WTC11 (cell line): ENCODE results near the gene GAPT. TPM values are rescaled to one million over a fixed set of nuclear protein-coding genes. Genes with fewer than 3 reads are reported as not detected.

Source experiments
- ATAC-seq: fragments of 200-7000 bp; cut with Tn5 transposase; 2 replicates; pipeline ENCODE4 v1.10.0; 2021; ENCODE audit warnings: mild to moderate bottlenecking, moderate library complexity
- CTCF ChIA-PET: fragments of 300-600 bp; sonication (Branson Sonifier 250); formaldehyde crosslinking; loops from one replicate; lab custom pipeline; 2021; ENCODE audit warnings: antibody characterized with exemption; lab: Charles Lee
- POLR2A ChIA-PET: fragments of 350-600 bp; sonication (Branson Sonifier 250); formaldehyde crosslinking; loops from one replicate; lab custom pipeline; 2021; ENCODE audit warnings: antibody characterized with exemption; lab: Charles Lee
- DNase-seq: peaks from one replicate; pipeline ENCODE4 v3.0.0; 2021; ENCODE audit warnings: low spot score
- H3K27ac Mint-ChIP-seq: 2 replicates; pipeline ENCODE4 v1.8.0; 2021; ENCODE audit warnings: mixed read lengths
- H3K27me3 Mint-ChIP-seq: 2 replicates; pipeline ENCODE4 v1.8.0; 2021; ENCODE audit warnings: low read depth, mild to moderate bottlenecking, moderate library complexity, mixed read lengths
- H3K36me3 Mint-ChIP-seq: 2 replicates; pipeline ENCODE4 v1.8.0; 2021; ENCODE audit warnings: mixed read lengths
- H3K4me1 Mint-ChIP-seq: 2 replicates; pipeline ENCODE4 v1.8.0; 2022; ENCODE audit warnings: mixed read lengths
- H3K4me3 Mint-ChIP-seq: 2 replicates; pipeline ENCODE4 v1.8.0; 2021; ENCODE audit warnings: mild to moderate bottlenecking, moderate library complexity, mixed read lengths
- H3K9me3 Mint-ChIP-seq: 2 replicates; pipeline ENCODE4 v1.8.0; 2021; ENCODE audit warnings: mixed read lengths
- E2F4 ChIP-seq: sonication (generic); formaldehyde crosslinking; IDR thresholded peaks from 2 replicates; pipeline ENCODE4 v1.8.1; 2022; ENCODE audit warnings: low read depth, mild to moderate bottlenecking, moderate library complexity, missing genetic modification reagents, borderline replicate concordance
- IRF2 ChIP-seq: sonication (generic); formaldehyde crosslinking; IDR thresholded peaks from 2 replicates; pipeline ENCODE4 v1.8.0; 2022; ENCODE audit warnings: low read depth, missing genetic modification reagents, borderline replicate concordance
- NFATC4 ChIP-seq: fragments of 250-450 bp; sonication (Bioruptor Pico); IDR thresholded peaks from 2 replicates; pipeline ENCODE4 v1.9.0; 2021; ENCODE audit warnings: mild to moderate bottlenecking
- NFE2L1 ChIP-seq: sonication (generic); formaldehyde crosslinking; IDR thresholded peaks from 2 replicates; pipeline ENCODE4 v1.8.1; 2023; ENCODE audit warnings: missing genetic modification reagents
- NR1H2 ChIP-seq: sonication (generic); formaldehyde crosslinking; IDR thresholded peaks from 2 replicates; pipeline ENCODE4 v1.9.0; 2021; ENCODE audit warnings: mild to moderate bottlenecking, moderate library complexity, missing genetic modification reagents
- NR2C2 ChIP-seq: sonication (generic); formaldehyde crosslinking; IDR thresholded peaks from 2 replicates; pipeline ENCODE4 v1.8.0; 2022; ENCODE audit warnings: mild to moderate bottlenecking, missing genetic modification reagents
- RORB ChIP-seq: fragments of 250-450 bp; sonication (Bioruptor Pico); IDR thresholded peaks from 2 replicates; pipeline ENCODE4 v1.9.0; 2021; ENCODE audit warnings: mild to moderate bottlenecking
- SMAD4 ChIP-seq: sonication (generic); formaldehyde crosslinking; IDR thresholded peaks from 2 replicates; pipeline ENCODE4 v1.8.0; 2022; ENCODE audit warnings: mild to moderate bottlenecking, missing genetic modification reagents
- TP53 ChIP-seq: sonication (generic); formaldehyde crosslinking; IDR thresholded peaks from 2 replicates; pipeline ENCODE4 v1.8.1; 2023; ENCODE audit warnings: mild to moderate bottlenecking, missing genetic modification reagents
- ZNF219 ChIP-seq: sonication (generic); formaldehyde crosslinking; IDR thresholded peaks from 2 replicates; pipeline ENCODE4 v1.8.0; 2023; ENCODE audit warnings: missing genetic modification reagents, mild to moderate bottlenecking, borderline replicate concordance
- ZNF232 ChIP-seq: sonication (generic); formaldehyde crosslinking; IDR thresholded peaks from 2 replicates; pipeline ENCODE4 v1.8.0; 2022; ENCODE audit warnings: mild to moderate bottlenecking, missing genetic modification reagents
- ZNF423 ChIP-seq: fragments of 250-450 bp; sonication (Bioruptor Pico); IDR thresholded peaks from 2 replicates; pipeline ENCODE4 v2.1.2; 2022; ENCODE audit warnings: mild to moderate bottlenecking, moderate library complexity
- total RNA-seq: library from RNA; stranded (reverse); gene quantifications from 3 replicates; pipeline ENCODE4 v1.2.3, GENCODE V29; 2021
- TF ChIP-seq, protein P1 (sequence below): sonication (generic); formaldehyde crosslinking; IDR thresholded peaks from 2 replicates; pipeline ENCODE4 v1.8.1; 2022; ENCODE audit warnings: mild to moderate bottlenecking, missing genetic modification reagents, moderate library complexity, borderline replicate concordance
- TF ChIP-seq, protein P2 (sequence below): sonication (generic); formaldehyde crosslinking; IDR thresholded peaks from 2 replicates; pipeline ENCODE4 v1.8.0; 2023; ENCODE audit warnings: missing genetic modification reagents
- TF ChIP-seq, protein P3 (sequence below): sonication (generic); formaldehyde crosslinking; IDR thresholded peaks from 2 replicates; pipeline ENCODE4 v1.8.1; 2023; ENCODE audit warnings: mild to moderate bottlenecking, missing genetic modification reagents
- TF ChIP-seq, protein P4 (sequence below): sonication (generic); formaldehyde crosslinking; IDR thresholded peaks from 2 replicates; pipeline ENCODE4 v1.8.0; 2022; ENCODE audit warnings: mild to moderate bottlenecking, missing genetic modification reagents
- TF ChIP-seq, protein P5 (sequence below): sonication (generic); formaldehyde crosslinking; IDR thresholded peaks from 2 replicates; pipeline ENCODE4 v1.8.0; 2023; ENCODE audit warnings: missing genetic modification reagents, mild to moderate bottlenecking, borderline replicate concordance

GAPT gene
- total RNA-seq, 1 experiment from 2014 or later, result not detected

- Mint-ChIP-seq H3K9me3 (peaks cover 10% of the 10 kb centered on the region), H3K27ac (no peak overlapping the region), H3K4me1 (no peaks in the 10 kb centered on the region), H3K27me3 (no peaks in the 10 kb centered on the region), H3K36me3 (peaks cover 41% of the 10 kb centered on the region), H3K4me3 (no peak overlapping the region)
- no peak for DNase-seq
- CTCF ChIA-PET, result no interaction called here
- ATAC-seq, result no peak
- TF ChIP-seq, protein P1, sequence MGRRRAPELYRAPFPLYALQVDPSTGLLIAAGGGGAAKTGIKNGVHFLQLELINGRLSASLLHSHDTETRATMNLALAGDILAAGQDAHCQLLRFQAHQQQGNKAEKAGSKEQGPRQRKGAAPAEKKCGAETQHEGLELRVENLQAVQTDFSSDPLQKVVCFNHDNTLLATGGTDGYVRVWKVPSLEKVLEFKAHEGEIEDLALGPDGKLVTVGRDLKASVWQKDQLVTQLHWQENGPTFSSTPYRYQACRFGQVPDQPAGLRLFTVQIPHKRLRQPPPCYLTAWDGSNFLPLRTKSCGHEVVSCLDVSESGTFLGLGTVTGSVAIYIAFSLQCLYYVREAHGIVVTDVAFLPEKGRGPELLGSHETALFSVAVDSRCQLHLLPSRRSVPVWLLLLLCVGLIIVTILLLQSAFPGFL (CRISPR knock-in tag), result no peak
- no peak for TF ChIP-seq IRF2 (CRISPR knock-in tag)
- TF ChIP-seq, protein P2, sequence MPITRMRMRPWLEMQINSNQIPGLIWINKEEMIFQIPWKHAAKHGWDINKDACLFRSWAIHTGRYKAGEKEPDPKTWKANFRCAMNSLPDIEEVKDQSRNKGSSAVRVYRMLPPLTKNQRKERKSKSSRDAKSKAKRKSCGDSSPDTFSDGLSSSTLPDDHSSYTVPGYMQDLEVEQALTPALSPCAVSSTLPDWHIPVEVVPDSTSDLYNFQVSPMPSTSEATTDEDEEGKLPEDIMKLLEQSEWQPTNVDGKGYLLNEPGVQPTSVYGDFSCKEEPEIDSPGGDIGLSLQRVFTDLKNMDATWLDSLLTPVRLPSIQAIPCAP, result no peak
- TF ChIP-seq NFATC4 (CRISPR knock-in tag), result no peak
- TF ChIP-seq ZNF232 (CRISPR knock-in tag), result no peak
- TF ChIP-seq NFE2L1 (CRISPR knock-in tag), result no peak
- TF ChIP-seq, protein P3, sequence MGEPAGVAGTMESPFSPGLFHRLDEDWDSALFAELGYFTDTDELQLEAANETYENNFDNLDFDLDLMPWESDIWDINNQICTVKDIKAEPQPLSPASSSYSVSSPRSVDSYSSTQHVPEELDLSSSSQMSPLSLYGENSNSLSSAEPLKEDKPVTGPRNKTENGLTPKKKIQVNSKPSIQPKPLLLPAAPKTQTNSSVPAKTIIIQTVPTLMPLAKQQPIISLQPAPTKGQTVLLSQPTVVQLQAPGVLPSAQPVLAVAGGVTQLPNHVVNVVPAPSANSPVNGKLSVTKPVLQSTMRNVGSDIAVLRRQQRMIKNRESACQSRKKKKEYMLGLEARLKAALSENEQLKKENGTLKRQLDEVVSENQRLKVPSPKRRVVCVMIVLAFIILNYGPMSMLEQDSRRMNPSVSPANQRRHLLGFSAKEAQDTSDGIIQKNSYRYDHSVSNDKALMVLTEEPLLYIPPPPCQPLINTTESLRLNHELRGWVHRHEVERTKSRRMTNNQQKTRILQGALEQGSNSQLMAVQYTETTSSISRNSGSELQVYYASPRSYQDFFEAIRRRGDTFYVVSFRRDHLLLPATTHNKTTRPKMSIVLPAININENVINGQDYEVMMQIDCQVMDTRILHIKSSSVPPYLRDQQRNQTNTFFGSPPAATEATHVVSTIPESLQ (CRISPR knock-in tag), result no peak
- no peak for TF ChIP-seq NR2C2 (CRISPR knock-in tag)
- TF ChIP-seq NR1H2 (CRISPR knock-in tag), result no peak
- TF ChIP-seq SMAD4 (CRISPR knock-in tag), result no peak
- TF ChIP-seq ZNF219 (CRISPR knock-in tag), result no peak
- TF ChIP-seq, protein P4, sequence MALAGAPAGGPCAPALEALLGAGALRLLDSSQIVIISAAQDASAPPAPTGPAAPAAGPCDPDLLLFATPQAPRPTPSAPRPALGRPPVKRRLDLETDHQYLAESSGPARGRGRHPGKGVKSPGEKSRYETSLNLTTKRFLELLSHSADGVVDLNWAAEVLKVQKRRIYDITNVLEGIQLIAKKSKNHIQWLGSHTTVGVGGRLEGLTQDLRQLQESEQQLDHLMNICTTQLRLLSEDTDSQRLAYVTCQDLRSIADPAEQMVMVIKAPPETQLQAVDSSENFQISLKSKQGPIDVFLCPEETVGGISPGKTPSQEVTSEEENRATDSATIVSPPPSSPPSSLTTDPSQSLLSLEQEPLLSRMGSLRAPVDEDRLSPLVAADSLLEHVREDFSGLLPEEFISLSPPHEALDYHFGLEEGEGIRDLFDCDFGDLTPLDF (CRISPR knock-in tag), result no peak
- TF ChIP-seq E2F4, result no peak
- no peak for TF ChIP-seq TP53 (CRISPR knock-in tag)
- no peak for TF ChIP-seq ZNF423
- no peak for TF ChIP-seq RORB (CRISPR knock-in tag)
- TF ChIP-seq, protein P5, sequence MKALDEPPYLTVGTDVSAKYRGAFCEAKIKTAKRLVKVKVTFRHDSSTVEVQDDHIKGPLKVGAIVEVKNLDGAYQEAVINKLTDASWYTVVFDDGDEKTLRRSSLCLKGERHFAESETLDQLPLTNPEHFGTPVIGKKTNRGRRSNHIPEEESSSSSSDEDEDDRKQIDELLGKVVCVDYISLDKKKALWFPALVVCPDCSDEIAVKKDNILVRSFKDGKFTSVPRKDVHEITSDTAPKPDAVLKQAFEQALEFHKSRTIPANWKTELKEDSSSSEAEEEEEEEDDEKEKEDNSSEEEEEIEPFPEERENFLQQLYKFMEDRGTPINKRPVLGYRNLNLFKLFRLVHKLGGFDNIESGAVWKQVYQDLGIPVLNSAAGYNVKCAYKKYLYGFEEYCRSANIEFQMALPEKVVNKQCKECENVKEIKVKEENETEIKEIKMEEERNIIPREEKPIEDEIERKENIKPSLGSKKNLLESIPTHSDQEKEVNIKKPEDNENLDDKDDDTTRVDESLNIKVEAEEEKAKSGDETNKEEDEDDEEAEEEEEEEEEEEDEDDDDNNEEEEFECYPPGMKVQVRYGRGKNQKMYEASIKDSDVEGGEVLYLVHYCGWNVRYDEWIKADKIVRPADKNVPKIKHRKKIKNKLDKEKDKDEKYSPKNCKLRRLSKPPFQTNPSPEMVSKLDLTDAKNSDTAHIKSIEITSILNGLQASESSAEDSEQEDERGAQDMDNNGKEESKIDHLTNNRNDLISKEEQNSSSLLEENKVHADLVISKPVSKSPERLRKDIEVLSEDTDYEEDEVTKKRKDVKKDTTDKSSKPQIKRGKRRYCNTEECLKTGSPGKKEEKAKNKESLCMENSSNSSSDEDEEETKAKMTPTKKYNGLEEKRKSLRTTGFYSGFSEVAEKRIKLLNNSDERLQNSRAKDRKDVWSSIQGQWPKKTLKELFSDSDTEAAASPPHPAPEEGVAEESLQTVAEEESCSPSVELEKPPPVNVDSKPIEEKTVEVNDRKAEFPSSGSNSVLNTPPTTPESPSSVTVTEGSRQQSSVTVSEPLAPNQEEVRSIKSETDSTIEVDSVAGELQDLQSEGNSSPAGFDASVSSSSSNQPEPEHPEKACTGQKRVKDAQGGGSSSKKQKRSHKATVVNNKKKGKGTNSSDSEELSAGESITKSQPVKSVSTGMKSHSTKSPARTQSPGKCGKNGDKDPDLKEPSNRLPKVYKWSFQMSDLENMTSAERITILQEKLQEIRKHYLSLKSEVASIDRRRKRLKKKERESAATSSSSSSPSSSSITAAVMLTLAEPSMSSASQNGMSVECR (CRISPR knock-in tag), result no peak
- POLR2A ChIA-PET, result no interaction called here
These were observed 40.2 kb upstream of the GAPT start for GRCh38 chr5:58450811-58451629.
